ENCODE data around the gene STK38L.

GRCh38 chr12:27243006-27243405, 1.1 kb upstream of the STK38L start:
- TF ChIP-seq GATA2 (IDR thresholded peaks at IDR 0.05; ENCODE audit: low read depth, low read length): no peak
- TF ChIP-seq GATA3 (IDR thresholded peaks at IDR 0.05; ENCODE audit: low read depth, low read length): no peak

Data from SH-SY5Y (cell line).